Measurements from ENCODE around the gene S100A16.
"Not testable (repeated sequence)": the region's sequence is repeated elsewhere in the genome, so short reads cannot be mapped to it uniquely, and the experiment has no call there.

The S100A16 gene

GRCh38 chr1:153583976-153584375, 29.0 kb downstream of the S100A16 start:
- H3K4me3 ChIP-seq (replicated peaks in 1 of 2; ENCODE audit: low read depth in 2 of 2, low read length in 2 of 2): no peak overlapping the region
- no peak for DNase-seq (ENCODE audit: low read depth in 2 of 2)
- no peak for TF ChIP-seq CTCF (IDR thresholded peaks at IDR 0.05; ENCODE audit: low read depth, low read length)

- not testable (repeated sequence) for DNase-seq (ENCODE audit: low read depth in 2 of 2); H3K4me3 ChIP-seq (replicated peaks in 1 of 2; ENCODE audit: low read depth in 2 of 2, low read length in 2 of 2)
These were observed 29.4 kb downstream of the S100A16 start for GRCh38 chr1:153583514-153583913.

- DNase-seq (ENCODE audit: low read depth in 2 of 2); H3K4me3 ChIP-seq (replicated peaks in 1 of 2; ENCODE audit: low read depth in 2 of 2, low read length in 2 of 2): not testable (repeated sequence)
These were observed 30.1 kb downstream of the S100A16 start for GRCh38 chr1:153582836-153583235.

GRCh38 chr1:153578936-153579335, 34.0 kb downstream of the S100A16 start:
- H3K4me3 ChIP-seq (replicated peaks in 1 of 2; ENCODE audit: low read depth in 2 of 2, low read length in 2 of 2): no peak overlapping the region
- TF ChIP-seq CTCF (IDR thresholded peaks at IDR 0.05; ENCODE audit: low read depth, low read length): no peak
- no peak for DNase-seq (ENCODE audit: low read depth in 2 of 2)

GRCh38 chr1:153578490-153578889, 34.4 kb downstream of the S100A16 start:
- TF ChIP-seq CTCF (IDR thresholded peaks at IDR 0.05; ENCODE audit: low read depth, low read length): no peak
- no peak for DNase-seq (ENCODE audit: low read depth in 2 of 2)
- H3K4me3 ChIP-seq (replicated peaks in 1 of 2; ENCODE audit: low read depth in 2 of 2, low read length in 2 of 2): no peak overlapping the region

- DNase-seq (ENCODE audit: low read depth in 2 of 2): no peak
- TF ChIP-seq CTCF (IDR thresholded peaks at IDR 0.05; ENCODE audit: low read depth, low read length): no peak
- no peak overlapping the region for H3K4me3 ChIP-seq (replicated peaks in 1 of 2; ENCODE audit: low read depth in 2 of 2, low read length in 2 of 2)
These were observed 35.3 kb downstream of the S100A16 start for GRCh38 chr1:153577624-153578051.

- H3K4me3 ChIP-seq (replicated peaks in 1 of 2; ENCODE audit: low read depth in 2 of 2, low read length in 2 of 2): no peak overlapping the region
- no peak for TF ChIP-seq CTCF (IDR thresholded peaks at IDR 0.05; ENCODE audit: low read depth, low read length)
These were observed 35.8 kb downstream of the S100A16 start for GRCh38 chr1:153577138-153577537.

GRCh38 chr1:153575497-153575896, 37.4 kb downstream of the S100A16 start:
- DNase-seq (ENCODE audit: low read depth in 2 of 2); H3K4me3 ChIP-seq (replicated peaks in 1 of 2; ENCODE audit: low read depth in 2 of 2, low read length in 2 of 2): not testable (repeated sequence)

More at GRCh38 chr1:153577138-153577537, 35.8 kb downstream of the S100A16 start:
- no peak for DNase-seq (ENCODE audit: low read depth in 2 of 2)

- DNase-seq (ENCODE audit: low read depth in 2 of 2): not testable (repeated sequence)
These were observed 37.9 kb downstream of the S100A16 start for GRCh38 chr1:153575081-153575491.

More at GRCh38 chr1:153575081-153575491, 37.9 kb downstream of the S100A16 start:
- not testable (repeated sequence) for H3K4me3 ChIP-seq (replicated peaks in 1 of 2; ENCODE audit: low read depth in 2 of 2, low read length in 2 of 2)
